Measurements from ENCODE around the gene ZNF699.
"Not testable (repeated sequence)": the region's sequence is repeated elsewhere in the genome, so short reads cannot be mapped to it uniquely, and the experiment has no call there.

Gene ZNF699

GRCh38 chr19:9309139-9309973 is at the start of gene ZNF699:
Gene ZNF699 (minus strand): TSS chr19:9309838. CDS start chr19:9305119, 4,719 bp downstream.
- DNase-seq (ENCODE audit: low read depth in 2 of 2) = peak; percentile 95 to 98

GRCh38 chr19:9354651-9355050 is 45.0 kb upstream of the ZNF699 start:
- no peak for DNase-seq (ENCODE audit: low read depth in 2 of 2)

- no peak for DNase-seq (ENCODE audit: low read depth in 2 of 2)
Observed at GRCh38 chr19:9353011-9353410, 43.4 kb upstream of the ZNF699 start.

- DNase-seq (ENCODE audit: low read depth in 2 of 2) = no peak
Observed at GRCh38 chr19:9352505-9352904, 42.9 kb upstream of the ZNF699 start.

GRCh38 chr19:9348671-9349070 is 39.0 kb upstream of the ZNF699 start:
- DNase-seq (ENCODE audit: low read depth in 2 of 2) = no peak

- no peak for DNase-seq (ENCODE audit: low read depth in 2 of 2)
Observed at GRCh38 chr19:9348253-9348652, 38.6 kb upstream of the ZNF699 start.

- DNase-seq (ENCODE audit: low read depth in 2 of 2) = no peak
Observed at GRCh38 chr19:9345005-9345404, 35.4 kb upstream of the ZNF699 start.

- no peak for DNase-seq (ENCODE audit: low read depth in 2 of 2)
Observed at GRCh38 chr19:9342610-9343304, 33.1 kb upstream of the ZNF699 start.

- DNase-seq (ENCODE audit: low read depth in 2 of 2) = no peak
Observed at GRCh38 chr19:9329999-9330398, 20.4 kb upstream of the ZNF699 start.

- DNase-seq (ENCODE audit: low read depth in 2 of 2) = no peak
Observed at GRCh38 chr19:9324584-9324962, 14.9 kb upstream of the ZNF699 start.

- peak; percentile 92 for DNase-seq (ENCODE audit: low read depth in 2 of 2)
Observed at GRCh38 chr19:9323919-9324583, 14.4 kb upstream of the ZNF699 start, which contains the start of gene ZNF559. Gene ZNF559 (plus strand): TSS chr19:9324179. CDS start chr19:9338550, 14,371 bp downstream.

GRCh38 chr19:9323557-9323918 is 13.9 kb upstream of the ZNF699 start:
- peak in 1 of 2 donors; percentile 8 for DNase-seq (ENCODE audit: low read depth in 2 of 2)

- DNase-seq (ENCODE audit: low read depth in 2 of 2) = not testable (repeated sequence)
Observed at GRCh38 chr19:9322201-9322600, 12.6 kb upstream of the ZNF699 start.

- not testable (repeated sequence) for DNase-seq (ENCODE audit: low read depth in 2 of 2)
Observed at GRCh38 chr19:9321756-9322155, 12.1 kb upstream of the ZNF699 start.

GRCh38 chr19:9321338-9321737 is 11.7 kb upstream of the ZNF699 start:
- no peak for DNase-seq (ENCODE audit: low read depth in 2 of 2)

- no peak for DNase-seq (ENCODE audit: low read depth in 2 of 2)
Observed at GRCh38 chr19:9313756-9314155, 4.1 kb upstream of the ZNF699 start.

- DNase-seq (ENCODE audit: low read depth in 2 of 2) = no peak
Observed at GRCh38 chr19:9309974-9310446, 372 bp upstream of the ZNF699 start.

- no peak for DNase-seq (ENCODE audit: low read depth in 2 of 2)
Observed at GRCh38 chr19:9308091-9308770, 1.4 kb downstream of the ZNF699 start.

GRCh38 chr19:9306443-9306842 is 3.2 kb downstream of the ZNF699 start:
- no peak for DNase-seq (ENCODE audit: low read depth in 2 of 2)

- DNase-seq (ENCODE audit: low read depth in 2 of 2) = no peak
Observed at GRCh38 chr19:9296336-9296735, 13.3 kb downstream of the ZNF699 start.

GRCh38 chr19:9295411-9295849 is 14.2 kb downstream of the ZNF699 start:
- no peak for DNase-seq (ENCODE audit: low read depth in 2 of 2)
